HG03432 (cell line): ENCODE data around the gene THUMPD3.

Experiments
- ATAC-seq: cut with Tn5 transposase; IDR thresholded peaks from one replicate; pipeline ENCODE4 v1.9.1; 2021; ENCODE audit warnings: mild to moderate bottlenecking, moderate library complexity; ENCODE audit not compliant: unreplicated experiment

Gene THUMPD3

GRCh38 chr3:9415485-9416138 lies 52.8 kb downstream of the THUMPD3 start:
- no peak for ATAC-seq

- ATAC-seq, result no peak
These were observed 53.4 kb downstream of the THUMPD3 start for GRCh38 chr3:9416139-9416780.

GRCh38 chr3:9420850-9421549 lies 58.1 kb downstream of the THUMPD3 start:
- no peak for ATAC-seq

DNA sequence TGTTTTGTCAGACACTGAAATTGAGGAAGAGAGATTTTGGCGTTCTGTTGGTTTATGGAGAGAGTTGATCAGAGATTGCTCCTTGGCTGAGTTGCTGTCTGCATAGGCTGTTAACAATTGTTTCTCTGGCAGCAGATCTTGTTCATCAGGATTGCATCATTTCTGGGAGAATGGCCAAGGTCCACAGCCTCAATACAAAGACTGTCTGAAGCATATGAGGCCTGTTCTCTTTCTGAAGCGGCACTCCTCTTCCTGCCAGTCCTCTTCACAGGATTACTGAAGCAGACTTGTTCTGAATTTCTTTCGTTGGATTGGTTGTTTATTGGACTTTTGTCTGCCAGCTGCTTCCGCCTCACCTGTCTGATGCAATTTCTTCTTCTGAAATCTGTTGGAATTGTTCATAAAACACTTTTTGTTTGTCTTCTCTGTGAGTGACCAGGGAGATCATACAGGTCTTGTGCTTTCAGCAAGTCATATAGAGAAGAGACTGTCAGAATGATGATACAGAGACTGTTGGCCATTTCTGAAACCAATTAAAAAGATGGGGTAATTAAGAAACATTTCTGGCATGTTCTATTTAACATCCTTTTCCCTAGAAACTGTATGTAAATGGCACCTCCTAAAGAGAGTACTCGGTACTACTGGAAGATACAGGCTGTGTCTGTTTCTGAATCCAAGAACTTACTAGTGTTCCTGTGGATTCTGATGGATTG lies 60.0 kb downstream of the THUMPD3 start:
- no peak for ATAC-seq

DNA sequence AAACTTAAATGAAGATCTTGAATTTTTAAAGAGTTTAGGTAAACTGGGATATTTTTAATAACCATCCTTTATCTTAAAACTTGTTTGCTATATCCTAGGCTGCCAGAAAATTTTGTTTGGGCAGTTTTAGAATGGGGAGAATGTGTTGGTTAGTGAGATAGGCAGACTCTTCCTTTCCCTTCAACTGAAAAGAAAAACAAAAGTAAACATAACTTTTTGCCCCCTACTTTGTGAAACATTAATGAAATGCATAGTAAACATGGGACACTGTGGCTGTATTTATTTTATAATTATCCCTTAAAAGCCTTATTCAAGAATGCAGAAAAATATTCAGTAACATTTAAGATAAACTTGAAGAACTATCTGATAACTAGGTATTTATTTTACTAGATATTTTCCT lies 65.6 kb downstream of the THUMPD3 start:
- ATAC-seq, result no peak

GRCh38 chr3:9430733-9431132 lies 67.9 kb downstream of the THUMPD3 start:
- ATAC-seq, result no peak

DNA sequence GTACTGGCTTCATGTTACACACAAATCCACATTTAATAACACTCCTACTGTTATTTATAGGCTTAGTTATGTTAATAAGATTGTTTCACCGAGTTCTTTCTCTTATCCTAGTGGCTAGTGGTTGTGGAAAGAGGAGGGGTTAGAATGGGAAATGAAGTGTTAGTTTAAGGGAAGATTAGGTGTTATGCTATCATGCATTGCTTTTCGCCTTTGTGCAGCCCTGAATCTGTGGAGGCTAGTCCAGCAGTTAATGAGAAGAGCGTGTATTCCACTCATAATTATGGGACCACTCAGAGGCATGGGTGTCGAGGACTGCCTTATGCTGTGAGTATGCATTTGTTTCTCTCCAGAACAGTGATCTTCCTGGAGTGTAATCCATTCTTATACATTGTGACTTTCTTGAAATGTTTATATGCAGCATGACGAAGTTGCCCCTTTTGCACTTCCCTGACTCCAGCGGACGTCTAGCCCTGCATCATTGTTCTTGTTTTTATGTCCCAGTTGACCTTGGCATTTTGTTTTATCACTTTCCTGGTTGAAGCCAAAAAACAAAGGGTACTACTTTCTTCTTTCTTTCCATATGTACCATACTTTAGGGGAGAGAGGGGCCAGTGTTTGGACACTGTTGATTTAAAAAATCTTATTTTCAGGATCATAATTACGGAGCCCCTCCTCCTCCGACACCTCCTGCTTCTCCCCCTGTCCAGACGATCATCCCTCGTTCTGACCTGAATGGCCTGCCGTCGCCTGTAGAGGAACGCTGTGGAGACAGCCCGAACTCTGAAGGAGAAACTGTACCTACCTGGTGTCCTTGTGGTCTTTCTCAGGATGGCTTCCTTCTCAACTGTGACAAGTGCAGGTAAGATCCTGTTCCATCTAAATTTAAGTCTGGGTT lies 71.0 kb downstream of the THUMPD3 start:
- ATAC-seq, result no peak

DNA sequence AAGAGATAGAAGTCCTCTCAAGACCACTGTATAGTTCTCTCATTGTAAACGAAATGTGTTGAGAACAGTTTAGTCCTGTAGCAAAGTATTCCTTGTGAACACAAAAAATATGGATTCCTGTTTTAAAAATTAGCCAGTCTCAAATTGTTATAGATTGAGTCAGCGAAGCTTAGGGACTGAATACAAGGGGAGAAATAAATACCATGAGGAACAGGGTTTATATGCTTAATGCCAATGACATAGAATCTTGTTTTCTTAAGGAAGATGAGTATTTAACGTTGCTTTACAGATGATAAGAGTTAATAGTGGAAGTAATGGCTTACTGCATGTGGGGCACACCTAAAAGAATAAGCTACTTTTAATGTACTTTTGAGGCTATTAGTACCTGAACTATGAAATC lies 72.5 kb downstream of the THUMPD3 start:
- ATAC-seq, result no peak
